ENCODE results near the gene TAGLN2.

The TAGLN2 gene

GRCh38 chr1:159925719-159926078, 392 bp upstream of the TAGLN2 start:
- no peak for DNase-seq (ENCODE audit: low spot score)
- Mint-ChIP-seq H3K27me3 (ENCODE audit: low read depth) (no peaks in the 10 kb centered on the region), H3K27ac (peak overlapping the region; percentile 95), H3K4me1 (ENCODE audit: low read depth) (peaks cover 38% of the 10 kb centered on the region), H3K36me3 (ENCODE audit: low read depth) (peaks cover 27% of the 10 kb centered on the region), H3K4me3 (peak overlapping the region; percentile 98), H3K9me3 (no peaks in the 10 kb centered on the region)

- Mint-ChIP-seq H3K9me3 (no peaks in the 10 kb centered on the region), H3K4me1 (ENCODE audit: low read depth) (peaks cover 46% of the 10 kb centered on the region), H3K36me3 (ENCODE audit: low read depth) (peaks cover 42% of the 10 kb centered on the region), H3K27me3 (ENCODE audit: low read depth) (no peaks in the 10 kb centered on the region), H3K4me3 (peak overlapping the region; percentile 98), H3K27ac (peak overlapping the region; percentile 99)
- peak; percentile 78 for DNase-seq (ENCODE audit: low spot score)
These were observed 1.1 kb downstream of the TAGLN2 start for GRCh38 chr1:159924025-159924790.

- Mint-ChIP-seq H3K9me3 (no peaks in the 10 kb centered on the region), H3K4me1 (ENCODE audit: low read depth) (peaks cover 47% of the 10 kb centered on the region), H3K27ac (peak overlapping the region; percentile 99), H3K36me3 (ENCODE audit: low read depth) (peaks cover 48% of the 10 kb centered on the region), H3K27me3 (ENCODE audit: low read depth) (no peaks in the 10 kb centered on the region), H3K4me3 (peak overlapping the region; percentile 98)
- DNase-seq (ENCODE audit: low spot score) = peak; percentile 86
These were observed 1.9 kb downstream of the TAGLN2 start for GRCh38 chr1:159923203-159924024.

GRCh38 chr1:159922511-159923202, 2.6 kb downstream of the TAGLN2 start:
- peaks cover 55% of the 10 kb centered on the region for H3K4me1 Mint-ChIP-seq (ENCODE audit: low read depth)
- no peak for DNase-seq (ENCODE audit: low spot score)
- peaks cover 56% of the 10 kb centered on the region for H3K36me3 Mint-ChIP-seq (ENCODE audit: low read depth)

GRCh38 chr1:159921700-159922504, 3.4 kb downstream of the TAGLN2 start:
- no peak for DNase-seq (ENCODE audit: low spot score)
- Mint-ChIP-seq H3K4me3 (peak overlapping the region; percentile 98), H3K36me3 (ENCODE audit: low read depth) (peaks cover 61% of the 10 kb centered on the region), H3K9me3 (no peaks in the 10 kb centered on the region), H3K4me1 (ENCODE audit: low read depth) (peaks cover 57% of the 10 kb centered on the region), H3K27ac (peak overlapping the region; percentile 99), H3K27me3 (ENCODE audit: low read depth) (no peaks in the 10 kb centered on the region)

More at GRCh38 chr1:159922511-159923202, 2.6 kb downstream of the TAGLN2 start:
- Mint-ChIP-seq H3K9me3 (no peaks in the 10 kb centered on the region), H3K27ac (peak overlapping the region; percentile 99), H3K27me3 (ENCODE audit: low read depth) (no peaks in the 10 kb centered on the region), H3K4me3 (peak overlapping the region; percentile 98)

- Mint-ChIP-seq H3K36me3 (ENCODE audit: low read depth) (peaks cover 66% of the 10 kb centered on the region), H3K27ac (peak overlapping the region; percentile 99), H3K27me3 (ENCODE audit: low read depth) (no peaks in the 10 kb centered on the region), H3K4me1 (ENCODE audit: low read depth) (peaks cover 56% of the 10 kb centered on the region), H3K4me3 (peak overlapping the region; percentile 98), H3K9me3 (no peaks in the 10 kb centered on the region)
- DNase-seq (ENCODE audit: low spot score) = peak; percentile 28
These were observed 4.1 kb downstream of the TAGLN2 start for GRCh38 chr1:159921251-159921650.

- peak overlapping the region; percentile 99 for H3K27ac Mint-ChIP-seq
- H3K4me3 Mint-ChIP-seq = peak overlapping the region; percentile 98
- peaks cover 72% of the 10 kb centered on the region for H3K36me3 Mint-ChIP-seq (ENCODE audit: low read depth)
- H3K9me3 Mint-ChIP-seq = no peaks in the 10 kb centered on the region
- no peaks in the 10 kb centered on the region for H3K27me3 Mint-ChIP-seq (ENCODE audit: low read depth)
- H3K4me1 Mint-ChIP-seq (ENCODE audit: low read depth) = peaks cover 50% of the 10 kb centered on the region
- no peak for DNase-seq (ENCODE audit: low spot score)
These were observed 4.7 kb downstream of the TAGLN2 start for GRCh38 chr1:159920651-159921050.

- Mint-ChIP-seq H3K4me1 (ENCODE audit: low read depth) (peaks cover 48% of the 10 kb centered on the region), H3K27me3 (ENCODE audit: low read depth) (no peaks in the 10 kb centered on the region), H3K27ac (peak overlapping the region; percentile 22), H3K36me3 (ENCODE audit: low read depth) (peaks cover 72% of the 10 kb centered on the region), H3K9me3 (no peaks in the 10 kb centered on the region), H3K4me3 (peak overlapping the region; percentile 98)
- no peak for DNase-seq (ENCODE audit: low spot score)
These were observed 5.1 kb downstream of the TAGLN2 start for GRCh38 chr1:159920202-159920601.

- Mint-ChIP-seq H3K4me3 (no peak overlapping the region), H3K27ac (no peak overlapping the region), H3K36me3 (ENCODE audit: low read depth) (peaks cover 74% of the 10 kb centered on the region), H3K27me3 (ENCODE audit: low read depth) (no peaks in the 10 kb centered on the region), H3K9me3 (no peaks in the 10 kb centered on the region), H3K4me1 (ENCODE audit: low read depth) (peaks cover 52% of the 10 kb centered on the region)
- no peak for DNase-seq (ENCODE audit: low spot score)
These were observed 6.0 kb downstream of the TAGLN2 start for GRCh38 chr1:159919236-159919865.

- no peak for DNase-seq (ENCODE audit: low spot score)
- Mint-ChIP-seq H3K4me1 (ENCODE audit: low read depth) (peaks cover 55% of the 10 kb centered on the region), H3K27ac (peak overlapping the region; percentile 79), H3K27me3 (ENCODE audit: low read depth) (no peaks in the 10 kb centered on the region), H3K9me3 (no peaks in the 10 kb centered on the region), H3K36me3 (ENCODE audit: low read depth) (peaks cover 72% of the 10 kb centered on the region), H3K4me3 (no peak overlapping the region)
These were observed 6.7 kb downstream of the TAGLN2 start for GRCh38 chr1:159918352-159919200.

GRCh38 chr1:159917533-159918351, 7.6 kb downstream of the TAGLN2 start:
- Mint-ChIP-seq H3K4me3 (no peak overlapping the region), H3K4me1 (ENCODE audit: low read depth) (peaks cover 59% of the 10 kb centered on the region), H3K36me3 (ENCODE audit: low read depth) (peaks cover 70% of the 10 kb centered on the region), H3K27ac (peak overlapping the region; percentile 79), H3K27me3 (ENCODE audit: low read depth) (no peaks in the 10 kb centered on the region), H3K9me3 (no peaks in the 10 kb centered on the region)
- DNase-seq (ENCODE audit: low spot score) = no peak
